SU-DHL-6 (cell line): ENCODE data around the gene BOC.
"Not testable (repeated sequence)": the region's sequence is repeated elsewhere in the genome, so short reads cannot be mapped to it uniquely, and the experiment has no call there.

Experiments
- CTCF ChIP-seq: fragments of 200-600 bp; sonication (generic); IDR thresholded peaks from one replicate; pipeline ENCODE4 v1.5.1; 2017; ENCODE audit warnings: antibody characterized with exemption, mild to moderate bottlenecking, low read length, moderate library complexity; ENCODE audit not compliant: insufficient read depth, poor library complexity, severe bottlenecking
- EZH2phosphoT487 ChIP-seq: fragments of 200-600 bp; sonication (generic), shearing (Covaris generic); conservative IDR thresholded peaks from 2 replicates; pipeline ENCODE4 v1.6.1; 2018; ENCODE audit warnings: mild to moderate bottlenecking, antibody characterized with exemption, low read length, moderate library complexity, mixed read lengths

DNA sequence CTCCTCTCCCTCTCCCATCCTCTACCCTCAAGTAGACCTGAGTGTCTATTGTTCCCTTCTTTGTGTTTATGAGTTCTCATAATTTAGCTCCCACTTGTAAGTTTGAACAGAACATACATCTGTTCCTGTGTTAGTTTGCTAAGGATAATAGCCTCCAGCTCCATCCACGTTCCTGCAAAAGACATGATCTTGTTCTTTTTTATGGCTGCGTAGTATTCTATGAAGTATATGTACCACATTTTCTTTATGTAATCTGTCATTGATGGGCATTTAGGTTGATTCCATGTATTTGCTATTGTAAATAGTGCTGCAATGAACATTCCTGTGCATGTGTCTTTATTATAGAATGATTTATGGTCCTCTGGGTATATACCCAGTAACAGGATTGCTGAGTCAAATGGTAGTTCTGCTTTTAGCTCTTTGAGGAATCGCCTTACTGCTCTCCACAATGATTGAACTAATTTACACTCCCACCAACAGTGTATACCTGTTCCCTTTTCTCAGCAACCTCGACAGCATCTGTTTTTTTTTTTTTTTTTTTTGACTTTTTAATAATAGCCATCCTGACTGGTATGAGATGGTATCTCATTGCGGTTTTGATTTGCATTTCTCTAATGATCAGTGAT is 39.6 kb upstream of the BOC start:
- not testable (repeated sequence) for TF ChIP-seq CTCF, EZH2phosphoT487
